Measurements from ENCODE around the gene SRP14. TPM values are rescaled to one million over a fixed set of nuclear protein-coding genes. Genes with fewer than 3 reads are reported as not detected.

The SRP14 gene
- total RNA-seq, 1 experiment from 2014 or later, result 274 TPM

DNA sequence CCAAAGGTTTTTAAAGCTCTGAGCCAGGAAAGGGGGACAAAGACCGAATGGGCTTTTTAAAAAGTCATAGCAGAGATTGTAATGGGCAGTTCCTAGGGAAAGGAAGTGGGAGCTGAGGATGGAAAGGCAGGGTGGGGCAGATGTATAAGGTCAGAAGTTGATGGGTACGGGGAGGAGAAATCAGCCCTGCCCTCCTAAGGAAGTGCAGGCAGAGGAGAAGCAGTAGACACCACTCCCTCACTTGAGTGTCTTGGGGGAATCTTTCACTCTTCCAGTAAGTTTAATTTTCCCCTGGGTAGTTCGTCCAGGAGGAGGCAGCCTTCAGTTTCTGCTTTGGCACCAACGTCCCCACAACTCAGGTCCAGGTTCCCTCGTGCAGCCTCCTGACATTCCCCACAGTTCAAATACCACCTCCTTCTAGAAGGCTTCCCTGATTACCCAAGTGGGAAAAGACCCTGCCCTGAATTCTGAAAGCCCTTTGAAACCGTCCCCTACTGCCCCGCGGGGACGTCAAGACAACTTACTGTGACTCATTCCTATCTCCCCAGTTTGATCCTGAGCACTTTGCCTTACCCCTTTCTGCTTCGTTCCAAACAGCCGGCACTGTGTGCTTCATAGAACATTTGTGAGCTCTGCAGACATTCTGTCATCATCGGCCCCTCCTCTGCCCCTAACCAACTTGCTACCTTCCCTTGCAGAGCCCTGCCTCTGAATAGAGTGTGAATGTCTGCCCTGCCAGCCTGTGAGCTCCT lies 14.3 kb upstream of the SRP14 start:
- Histone ChIP-seq H3K36me3 (ENCODE audit: insufficient read depth, low read length, poor library complexity, severe bottlenecking) (no peaks in the 10 kb centered on the region), H3K4me1 (ENCODE audit: insufficient read depth, low read length, poor library complexity, severe bottlenecking) (peaks cover 5% of the 10 kb centered on the region), H3K27ac (ENCODE audit: low read depth, low read length, poor library complexity, severe bottlenecking) (no peak overlapping the region), H3K9me3 (ENCODE audit: low read depth, low read length, poor library complexity, severe bottlenecking) (no peaks in the 10 kb centered on the region), H3K4me3 (ENCODE audit: low read depth, low read length, poor library complexity, severe bottlenecking) (no peak overlapping the region), H3K27me3 (replicated peaks; ENCODE audit: insufficient read depth, low read depth, low read length, poor library complexity) (no peaks in the 10 kb centered on the region)
- TF ChIP-seq EZH2 (IDR thresholded peaks at IDR 0.05; ENCODE audit: borderline replicate concordance, low read depth, low read length, poor library complexity, severe bottlenecking), result no peak
- TF ChIP-seq, protein P1, sequence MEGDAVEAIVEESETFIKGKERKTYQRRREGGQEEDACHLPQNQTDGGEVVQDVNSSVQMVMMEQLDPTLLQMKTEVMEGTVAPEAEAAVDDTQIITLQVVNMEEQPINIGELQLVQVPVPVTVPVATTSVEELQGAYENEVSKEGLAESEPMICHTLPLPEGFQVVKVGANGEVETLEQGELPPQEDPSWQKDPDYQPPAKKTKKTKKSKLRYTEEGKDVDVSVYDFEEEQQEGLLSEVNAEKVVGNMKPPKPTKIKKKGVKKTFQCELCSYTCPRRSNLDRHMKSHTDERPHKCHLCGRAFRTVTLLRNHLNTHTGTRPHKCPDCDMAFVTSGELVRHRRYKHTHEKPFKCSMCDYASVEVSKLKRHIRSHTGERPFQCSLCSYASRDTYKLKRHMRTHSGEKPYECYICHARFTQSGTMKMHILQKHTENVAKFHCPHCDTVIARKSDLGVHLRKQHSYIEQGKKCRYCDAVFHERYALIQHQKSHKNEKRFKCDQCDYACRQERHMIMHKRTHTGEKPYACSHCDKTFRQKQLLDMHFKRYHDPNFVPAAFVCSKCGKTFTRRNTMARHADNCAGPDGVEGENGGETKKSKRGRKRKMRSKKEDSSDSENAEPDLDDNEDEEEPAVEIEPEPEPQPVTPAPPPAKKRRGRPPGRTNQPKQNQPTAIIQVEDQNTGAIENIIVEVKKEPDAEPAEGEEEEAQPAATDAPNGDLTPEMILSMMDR (conservative IDR thresholded peaks at IDR 0.05; ENCODE audit: low read depth, low read length), result peak; percentile 43
- DNase-seq (ENCODE audit: low spot score), result no peak
- POLR2A ChIA-PET (ENCODE audit: low non-redundant PET), result interaction anchor here (0.7 kb wide), 1 partner anchor 107 kb away, joined by 4 read pairs; no protein-coding TSS in a partner anchor
- CTCF ChIA-PET, result no interaction called here
- intact Hi-C loops (cut with micrococcal nuclease; ENCODE audit: unreplicated experiment), result no loop called here
- no TSS peak for BruUV-seq (replicated peaks)

- POLR2A ChIA-PET (ENCODE audit: low non-redundant PET), result interaction anchor here (0.7 kb wide), 1 partner anchor 107 kb away, joined by 4 read pairs; no protein-coding TSS in a partner anchor
- H3K27me3 ChIP-seq (replicated peaks; ENCODE audit: insufficient read depth, low read depth, low read length, poor library complexity), result no peaks in the 10 kb centered on the region
- H3K27ac ChIP-seq (ENCODE audit: low read depth, low read length, poor library complexity, severe bottlenecking), result no peak overlapping the region
- no peaks in the 10 kb centered on the region for H3K36me3 ChIP-seq (ENCODE audit: insufficient read depth, low read length, poor library complexity, severe bottlenecking)
- intact Hi-C loops (cut with micrococcal nuclease; ENCODE audit: unreplicated experiment), result no loop called here
- no peak for TF ChIP-seq EZH2 (IDR thresholded peaks at IDR 0.05; ENCODE audit: borderline replicate concordance, low read depth, low read length, poor library complexity, severe bottlenecking)
- TF ChIP-seq, protein P1 (conservative IDR thresholded peaks at IDR 0.05; ENCODE audit: low read depth, low read length), result no peak
- H3K4me3 ChIP-seq (ENCODE audit: low read depth, low read length, poor library complexity, severe bottlenecking), result no peak overlapping the region
- H3K9me3 ChIP-seq (ENCODE audit: low read depth, low read length, poor library complexity, severe bottlenecking), result no peaks in the 10 kb centered on the region
- CTCF ChIA-PET, result no interaction called here
- DNase-seq (ENCODE audit: low spot score), result no peak
- BruUV-seq (replicated peaks), result no TSS peak
- peaks cover 11% of the 10 kb centered on the region for H3K4me1 ChIP-seq (ENCODE audit: insufficient read depth, low read length, poor library complexity, severe bottlenecking)
These were observed 13.6 kb upstream of the SRP14 start for GRCh38 chr15:40052604-40053003.

- Histone ChIP-seq H3K27ac (ENCODE audit: low read depth, low read length, poor library complexity, severe bottlenecking) (peak overlapping the region; percentile 45), H3K27me3 (replicated peaks; ENCODE audit: insufficient read depth, low read depth, low read length, poor library complexity) (no peaks in the 10 kb centered on the region), H3K36me3 (ENCODE audit: insufficient read depth, low read length, poor library complexity, severe bottlenecking) (no peaks in the 10 kb centered on the region), H3K4me3 (ENCODE audit: low read depth, low read length, poor library complexity, severe bottlenecking) (no peak overlapping the region), H3K9me3 (ENCODE audit: low read depth, low read length, poor library complexity, severe bottlenecking) (no peaks in the 10 kb centered on the region), H3K4me1 (ENCODE audit: insufficient read depth, low read length, poor library complexity, severe bottlenecking) (peaks cover 19% of the 10 kb centered on the region)
- TF ChIP-seq, protein P1 (conservative IDR thresholded peaks at IDR 0.05; ENCODE audit: low read depth, low read length), result no peak
- no peak for TF ChIP-seq EZH2 (IDR thresholded peaks at IDR 0.05; ENCODE audit: borderline replicate concordance, low read depth, low read length, poor library complexity, severe bottlenecking)
- intact Hi-C loops (cut with micrococcal nuclease; ENCODE audit: unreplicated experiment), result no loop called here
- ChIA-PET CTCF (no interaction called here), POLR2A (ENCODE audit: low non-redundant PET) (no interaction called here)
- DNase-seq (ENCODE audit: low spot score), result no peak
- BruUV-seq (replicated peaks), result no TSS peak
These were observed 12.8 kb upstream of the SRP14 start for GRCh38 chr15:40051616-40052415.

Measured in A673 (cell line).